ENCODE measurements around the gene CTH. TPM values are rescaled to one million over a fixed set of nuclear protein-coding genes. Genes with fewer than 3 reads are reported as not detected.
"Not testable (repeated sequence)": the region's sequence is repeated elsewhere in the genome, so short reads cannot be mapped to it uniquely, and the experiment has no call there.

CTH gene
- total RNA-seq, 4 donors from 2014 or later = 1.7 to 4.4 (median 2.8) TPM

GRCh38 chr1:70411360-70411844 lies 334 bp downstream of the CTH start:
- no peak for DNase-seq
- H3K9me3 ChIP-seq = no peaks in the 10 kb centered on the region
- peak overlapping the region; percentile 56 to 81 (median 64) for H3K4me3 ChIP-seq
- peaks cover 0 to 15% (median 2%) of the 10 kb centered on the region in 4 donors for H3K4me1 ChIP-seq
- H3K27me3 ChIP-seq = no peaks in the 10 kb centered on the region
- H3K27ac ChIP-seq = peak overlapping the region; percentile 86 to 99 (median 96)
- H3K36me3 ChIP-seq = no peaks in the 10 kb centered on the region
- TF ChIP-seq CTCF (IDR thresholded peaks at IDR 0.05) (no peak), POLR2A (IDR thresholded peaks at IDR 0.05) (no peak)

- no peak overlapping the region for H3K4me3 ChIP-seq
- H3K9me3 ChIP-seq = no peaks in the 10 kb centered on the region
- H3K36me3 ChIP-seq = peaks cover 0 to 13% (median 0%) of the 10 kb centered on the region in 3 donors
- no peaks in the 10 kb centered on the region for H3K27me3 ChIP-seq
- H3K27ac ChIP-seq = no peak overlapping the region
- DNase-seq = no peak
- TF ChIP-seq CTCF (IDR thresholded peaks at IDR 0.05) = no peak
- no peak for TF ChIP-seq POLR2A (IDR thresholded peaks at IDR 0.05)
- peaks cover 0 to 11% (median 0%) of the 10 kb centered on the region in 4 donors for H3K4me1 ChIP-seq
Measured at GRCh38 chr1:70415882-70416281, 4.8 kb downstream of the CTH start.

- H3K36me3 ChIP-seq = peaks cover 0 to 19% (median 0%) of the 10 kb centered on the region in 3 donors
- H3K27ac ChIP-seq, H3K4me3 ChIP-seq, H3K9me3 ChIP-seq, H3K27me3 ChIP-seq, DNase-seq, H3K4me1 ChIP-seq: not testable (repeated sequence)
Measured at GRCh38 chr1:70418973-70419734, 8.1 kb downstream of the CTH start.

GRCh38 chr1:70420320-70420719 lies 9.3 kb downstream of the CTH start:
- H3K36me3 ChIP-seq = peaks cover 0 to 19% (median 0%) of the 10 kb centered on the region in 3 donors
- no peak for TF ChIP-seq POLR2A (IDR thresholded peaks at IDR 0.05)
- no peak for TF ChIP-seq CTCF (IDR thresholded peaks at IDR 0.05)
- no peaks in the 10 kb centered on the region for H3K4me1 ChIP-seq
- H3K4me3 ChIP-seq = no peak overlapping the region
- H3K27me3 ChIP-seq = no peaks in the 10 kb centered on the region
- H3K27ac ChIP-seq = no peak overlapping the region
- DNase-seq = no peak
- H3K9me3 ChIP-seq = no peaks in the 10 kb centered on the region

- H3K27ac ChIP-seq = no peak overlapping the region
- peaks cover 0 to 13% (median 0%) of the 10 kb centered on the region in 3 donors for H3K36me3 ChIP-seq
- DNase-seq = no peak
- H3K4me1 ChIP-seq = peaks cover 0 to 4% (median 0%) of the 10 kb centered on the region in 4 donors
- no peaks in the 10 kb centered on the region for H3K9me3 ChIP-seq
- no peak for TF ChIP-seq CTCF (IDR thresholded peaks at IDR 0.05)
- H3K27me3 ChIP-seq = no peaks in the 10 kb centered on the region
- no peak overlapping the region for H3K4me3 ChIP-seq
Measured at GRCh38 chr1:70426154-70427131, 15.4 kb downstream of the CTH start.
